Motor neuron (in vitro differentiated cells): ENCODE results near the gene SCRG1. TPM values are rescaled to one million over a fixed set of nuclear protein-coding genes. Genes with fewer than 3 reads are reported as not detected.
A peak's percentile ranks its signal among the peaks of the same experiment; 100 is the strongest.

ENCODE experiments used
- ATAC-seq, 8 experiments: fragments of 200-7000 bp; cut with Tn5 transposase; replicated peaks in 6 of 8; 2 replicates each; pipeline ENCODE4 v1.8.0; 2021; ENCODE audit warnings: mild to moderate bottlenecking in 8 of 8, moderate library complexity in 8 of 8
- H3K27ac ChIP-seq, 2 donors: fragments of 250-450 bp; sonication (Bioruptor Pico); 2 replicates each; pipeline ENCODE4 v1.9.0; 2021; ENCODE audit warnings: antibody characterized with exemption in 2 of 2, mild to moderate bottlenecking in 2 of 2, moderate library complexity in 1 of 2
- H3K4me1 ChIP-seq, 2 donors: fragments of 250-450 bp; sonication (Bioruptor Pico); replicated peaks in 1 of 2; 2 replicates each; pipeline ENCODE4 v1.6.1; 2021; ENCODE audit warnings: antibody characterized with exemption in 2 of 2, mild to moderate bottlenecking in 2 of 2, moderate library complexity in 1 of 2
- H3K4me3 ChIP-seq, 5 donors: fragments of 250-450 bp; sonication (Bioruptor Pico); 2 replicates each; pipeline ENCODE4 v1.9.0; 2021; ENCODE audit warnings: antibody characterized with exemption in 5 of 5, mild to moderate bottlenecking in 5 of 5, moderate library complexity in 4 of 5
- WGBS, 10 experiments: fragments of 450-650 bp; shearing (Covaris generic); methylation state at CpG; one replicate each; pipeline ENCODE4 v1.0.0; 2022; 5-methylcytosine and 5-hydroxymethylcytosine counted together
- in situ Hi-C, 9 experiments: fragments of 400-800 bp; cut with MboI; loops; one replicate each; pipeline ENCODE4 v1.15.0; 2021; ENCODE audit warnings: low sequenced_read_pairs in 9 of 9, low pct_unique_long_range_greater_than_20kb in 2 of 9; ENCODE audit not compliant: unreplicated experiment in 9 of 9
- total RNA-seq, 8 experiments: library from RNA; unstranded; fragments of 300-600 nt; gene quantifications; 2 replicates each; pipeline versions ENCODE4 v1.2.3 to v1.2.4, GENCODE V29; 2022

Gene SCRG1
- total RNA-seq, 8 experiments from 2014 or later = 0.36 to 28.1 (median 3.0) TPM

- WGBS, 10 experiments = 75 to 100% (median 96%) methylated on average over 1 to 4 of the region's 4 CpGs; no CpG with 5 or more reads in 1 of the 10 experiments
- peak in 1 of 8 experiments; percentile 26 for ATAC-seq
- Histone ChIP-seq H3K4me3 (no peak overlapping the region), H3K4me1 (no peaks in the 10 kb centered on the region), H3K27ac (no peak overlapping the region)
- in situ Hi-C loops = loop anchor here in 6 of 9 experiments (25.0 kb wide), 2 partner anchors 94 to 394 kb away; no protein-coding TSS in a partner anchor
Measured at GRCh38 chr4:173405840-173406606, 7.1 kb upstream of the SCRG1 start.

GRCh38 chr4:173404296-173404865 lies 5.5 kb upstream of the SCRG1 start:
- H3K27ac ChIP-seq = no peak overlapping the region
- in situ Hi-C loops = loop anchor here in 6 of 9 experiments (25.0 kb wide), 2 partner anchors 92 to 392 kb away; no protein-coding TSS in a partner anchor
- WGBS, 10 experiments = 0 to 100% (median 95%) methylated on average over 1 to 3 of the region's 3 CpGs; no CpG with 5 or more reads in 1 of the 10 experiments
- H3K4me3 ChIP-seq = no peak overlapping the region
- H3K4me1 ChIP-seq = peaks cover 0 to under 1% of the 10 kb centered on the region in 2 donors
- ATAC-seq = no peak

GRCh38 chr4:173403051-173403450 lies 4.1 kb upstream of the SCRG1 start:
- no peak overlapping the region for H3K27ac ChIP-seq
- 63 to 92% (median 82%) methylated on average over 1 to 2 of the region's 2 CpGs; no CpG with 5 or more reads in 4 of the 10 experiments for WGBS, 10 experiments
- in situ Hi-C loops = loop anchor here in 6 of 9 experiments (25.0 kb wide), 2 partner anchors 91 to 391 kb away; no protein-coding TSS in a partner anchor
- ATAC-seq = no peak
- peaks cover 6 to 12% of the 10 kb centered on the region in 2 donors for H3K4me1 ChIP-seq
- H3K4me3 ChIP-seq = no peak overlapping the region

- Histone ChIP-seq H3K4me1 (peaks cover 6 to 20% of the 10 kb centered on the region in 2 donors), H3K27ac (no peak overlapping the region), H3K4me3 (no peak overlapping the region)
- in situ Hi-C loops = loop anchor here in 6 of 9 experiments (25.0 kb wide), 2 partner anchors 89 to 389 kb away; no protein-coding TSS in a partner anchor
- peak in 3 of 8 experiments; percentile 47 to 83 (median 54) for ATAC-seq
- WGBS, 10 experiments = 25 to 100% (median 88%) methylated on average over 1 to 4 of the region's 4 CpGs; no CpG with 5 or more reads in 1 of the 10 experiments
Measured at GRCh38 chr4:173401063-173401462, 2.1 kb upstream of the SCRG1 start.

- peaks cover 6 to 20% of the 10 kb centered on the region in 2 donors for H3K4me1 ChIP-seq
- H3K27ac ChIP-seq = no peak overlapping the region
- in situ Hi-C loops = no loop called here
- peak overlapping the region in 4 of 5 donors; percentile 12 to 50 (median 26) for H3K4me3 ChIP-seq
- peak in 5 of 8 experiments; percentile 36 to 63 (median 46) for ATAC-seq
Measured at GRCh38 chr4:173398220-173398619, 696 bp downstream of the SCRG1 start.

- in situ Hi-C loops = no loop called here
- Histone ChIP-seq H3K4me1 (peaks cover 6 to 20% of the 10 kb centered on the region in 2 donors), H3K27ac (no peak overlapping the region), H3K4me3 (peak overlapping the region in 3 of 5 donors; percentile 24 to 50 (median 27))
- WGBS, 10 experiments = 0 to 90% (median 56%) methylated on average over 1 of the region's 1 CpG; no CpG with 5 or more reads in 4 of the 10 experiments
- ATAC-seq = peak in 4 of 8 experiments; percentile 19 to 43 (median 39)
Measured at GRCh38 chr4:173397604-173398003, 1.3 kb downstream of the SCRG1 start.

- WGBS, 10 experiments = 80 to 100% (median 100%) methylated on average over 1 of the region's 1 CpG; no CpG with 5 or more reads in 6 of the 10 experiments
- no peak overlapping the region for H3K27ac ChIP-seq
- H3K4me3 ChIP-seq = no peak overlapping the region
- ATAC-seq = no peak
- no peaks in the 10 kb centered on the region for H3K4me1 ChIP-seq
- in situ Hi-C loops = no loop called here
Measured at GRCh38 chr4:173391701-173392100, 7.2 kb downstream of the SCRG1 start.

GRCh38 chr4:173386751-173387150 lies 12.2 kb downstream of the SCRG1 start:
- Histone ChIP-seq H3K27ac (no peak overlapping the region), H3K4me3 (no peak overlapping the region), H3K4me1 (no peaks in the 10 kb centered on the region)
- in situ Hi-C loops = no loop called here
- no peak for ATAC-seq

- ATAC-seq = no peak
- WGBS, 10 experiments = 85 to 100% (median 99%) methylated on average over 2 to 4 of the region's 4 CpGs
- Histone ChIP-seq H3K4me1 (no peaks in the 10 kb centered on the region), H3K27ac (no peak overlapping the region), H3K4me3 (no peak overlapping the region)
- in situ Hi-C loops = no loop called here
Measured at GRCh38 chr4:173382349-173382748, 16.6 kb downstream of the SCRG1 start.

- WGBS, 10 experiments = 0 to 50% (median 20%) methylated on average over 1 of the region's 1 CpG
- Histone ChIP-seq H3K4me1 (no peaks in the 10 kb centered on the region), H3K27ac (no peak overlapping the region), H3K4me3 (no peak overlapping the region)
- ATAC-seq = no peak
- in situ Hi-C loops = no loop called here
Measured at GRCh38 chr4:173381610-173382009, 17.3 kb downstream of the SCRG1 start.

GRCh38 chr4:173380987-173381386 lies 17.9 kb downstream of the SCRG1 start:
- Histone ChIP-seq H3K4me3 (no peak overlapping the region), H3K4me1 (no peaks in the 10 kb centered on the region), H3K27ac (no peak overlapping the region)
- in situ Hi-C loops = no loop called here
- ATAC-seq = no peak

- in situ Hi-C loops = no loop called here
- H3K4me3 ChIP-seq = no peak overlapping the region
- H3K27ac ChIP-seq = no peak overlapping the region
- WGBS, 10 experiments = 81 to 100% (median 95%) methylated on average over 1 to 3 of the region's 3 CpGs
- ATAC-seq = no peak
- no peaks in the 10 kb centered on the region for H3K4me1 ChIP-seq
Measured at GRCh38 chr4:173379929-173380328, 19.0 kb downstream of the SCRG1 start.

- no peak overlapping the region for H3K27ac ChIP-seq
- WGBS, 10 experiments = 80 to 100% (median 96%) methylated on average over 1 to 2 of the region's 2 CpGs; no CpG with 5 or more reads in 2 of the 10 experiments
- no peak overlapping the region for H3K4me3 ChIP-seq
- in situ Hi-C loops = no loop called here
- ATAC-seq = no peak
- peaks cover 0 to 5% of the 10 kb centered on the region in 2 donors for H3K4me1 ChIP-seq
Measured at GRCh38 chr4:173374588-173374987, 24.3 kb downstream of the SCRG1 start.
